K562 (cell line): ENCODE results near the gene ZNRF1. TPM values are rescaled to one million over a fixed set of nuclear protein-coding genes. Genes with fewer than 3 reads are reported as not detected.

Experiments
- ATAC-seq: fragments of 200-7000 bp; cut with Tn5 transposase; 3 replicates; pipeline ENCODE4 v1.9.1; 2020; ENCODE audit warnings: moderate library complexity
- BruUV-seq: library from RNA; stranded (reverse); fragments of 400-500 nt; replicated peaks from 2 replicates; lab custom pipeline; 2021; lab: Mats Ljungman, UMichigan
- CTCF ChIA-PET: fragments of 300-600 bp; formaldehyde crosslinking; extraction: SDS; loops from one replicate; lab custom pipeline; 2021; ENCODE audit warnings: low intra/inter-chr PET ratio; lab: Yijun Ruan, JAX
- POLR2A ChIA-PET: fragments of 300-600, 350-650 bp; sonication (Branson Sonifier 250); formaldehyde crosslinking; extraction: SDS; loops from one replicate; lab custom pipeline; 2021; ENCODE audit warnings: antibody characterized with exemption, inconsistent platforms; lab: Yijun Ruan, JAX
- DNase-seq, 4 experiments: peaks; one replicate each; pipeline versions ENCODE4 v3.0.0 to v3.0.0-alpha.2; 2011 to 2018; ENCODE audit warnings: low spot score in 3 of 4, mixed read lengths in 3 of 4; ENCODE audit errors: extremely low read depth in 1 of 4
- FAIRE-seq: peaks from 2 replicates; lab custom pipeline; 2011; peaks lifted over from hg19 to GRCh38; lab: Jason Lieb, UNC
- H2AFZ ChIP-seq: 2 replicates; pipeline ENCODE4 v1.6.0; 2011; ENCODE audit warnings: low read depth, low read length, control low read depth, inconsistent platforms
- H3K27ac ChIP-seq: fragments of 200-600 bp; 3 replicates; pipeline ENCODE4 v1.8.0; 2011; ENCODE audit warnings: low read depth, mild to moderate bottlenecking, control low read depth, inconsistent platforms, low read length, moderate library complexity, mixed read lengths; ENCODE audit errors: extremely low read depth
- H3K27me3 ChIP-seq, 2 experiments: fragments of 300-600 bp in 1 of 2; 2 replicates in 1 of 2; 3 replicates in 1 of 2; pipeline versions ENCODE4 v1.6.0 to v1.8.0; 2011; ENCODE audit warnings: inconsistent platforms in 2 of 2, low read length in 2 of 2, mild to moderate bottlenecking in 1 of 2, mixed read lengths in 1 of 2, moderate library complexity in 1 of 2; ENCODE audit not compliant: control insufficient read depth in 2 of 2, insufficient read depth in 2 of 2
- H3K36me3 ChIP-seq: fragments of 300-600 bp; 3 replicates; pipeline ENCODE4 v1.8.0; 2011; ENCODE audit warnings: mild to moderate bottlenecking, low read length, inconsistent platforms; ENCODE audit not compliant: control insufficient read depth, insufficient read depth
- H3K4me1 ChIP-seq, 2 experiments: fragments of 200-600 bp in 1 of 2; replicated peaks in 1 of 2; 2 replicates in 1 of 2; 3 replicates in 1 of 2; pipeline versions ENCODE4 v1.5.1 to v1.8.0; 2011; ENCODE audit warnings: inconsistent platforms in 2 of 2, low read length in 2 of 2, mild to moderate bottlenecking in 1 of 2, mixed read lengths in 1 of 2, moderate library complexity in 1 of 2; ENCODE audit not compliant: control insufficient read depth in 2 of 2, insufficient read depth in 2 of 2
- H3K4me2 ChIP-seq: 2 replicates; pipeline ENCODE4 v1.6.1; 2011; ENCODE audit warnings: low read length, control low read depth, inconsistent platforms, mixed read lengths; ENCODE audit not compliant: insufficient read depth
- H3K4me3 ChIP-seq: fragments of 200-600 bp; sonication (generic), shearing (Covaris generic); 2 replicates; pipeline ENCODE4 v1.5.1; 2016; ENCODE audit warnings: control low read depth, inconsistent platforms
- H3K79me2 ChIP-seq: fragments of 200-600 bp; 3 replicates; pipeline ENCODE4 v1.8.0; 2011; ENCODE audit warnings: low read length, inconsistent platforms; ENCODE audit not compliant: control insufficient read depth, insufficient read depth
- H3K9ac ChIP-seq, 2 experiments: 2 replicates each; pipeline versions ENCODE4 v1.6.0 to v1.6.1; 2011; ENCODE audit warnings: low read depth in 2 of 2, low read length in 2 of 2, control low read depth in 1 of 2, inconsistent platforms in 1 of 2, mild to moderate bottlenecking in 1 of 2, mixed read lengths in 1 of 2; ENCODE audit not compliant: insufficient read depth in 1 of 2
- H3K9me1 ChIP-seq: one replicate; pipeline ENCODE4 v1.6.0; 2011; ENCODE audit warnings: inconsistent platforms, mild to moderate bottlenecking, low read length, moderate library complexity; ENCODE audit not compliant: control insufficient read depth, insufficient read depth
- H3K9me3 ChIP-seq: replicated peaks from 2 replicates; pipeline ENCODE4 v1.5.1; 2011; ENCODE audit warnings: low read depth, low read length, inconsistent platforms; ENCODE audit not compliant: control insufficient read depth, insufficient read depth
- H4K20me1 ChIP-seq: replicated peaks from 2 replicates; pipeline ENCODE4 v1.6.1; 2011; ENCODE audit warnings: low read length, inconsistent platforms, mixed read lengths; ENCODE audit not compliant: control insufficient read depth, insufficient read depth
- C11orf30 ChIP-seq: fragments of 450-650 bp; IDR thresholded peaks from 2 replicates; pipeline ENCODE4 v1.6.1; 2016; ENCODE audit warnings: low read depth, mild to moderate bottlenecking
- E2F6 ChIP-seq, 2 experiments: IDR thresholded peaks; 2 replicates each; pipeline ENCODE4 v1.6.1; 2011; ENCODE audit warnings: borderline replicate concordance in 1 of 2, control low read depth in 1 of 2, low read depth in 1 of 2, low read length in 1 of 2, mild to moderate bottlenecking in 1 of 2, mixed read lengths in 1 of 2, moderate library complexity in 1 of 2; ENCODE audit not compliant: insufficient read depth in 1 of 2, insufficient read length in 1 of 2, poor library complexity in 1 of 2, severe bottlenecking in 1 of 2; ENCODE audit errors: extremely low read depth in 1 of 2
- GTF2F1 ChIP-seq: IDR thresholded peaks from 2 replicates; pipeline ENCODE4 v1.6.1; 2011; ENCODE audit warnings: low read depth, low read length, improper control_type of control experiment
- MCM5 ChIP-seq: fragments of 450-650 bp; IDR thresholded peaks from 2 replicates; pipeline ENCODE4 v1.6.1; 2016; ENCODE audit warnings: low read depth
- NR2C2 ChIP-seq, 2 experiments: fragments of 200-800 bp in 1 of 2; sonication (Bioruptor generic) in 1 of 2; sonication (generic) in 1 of 2; formaldehyde crosslinking in 1 of 2; IDR thresholded peaks; 2 replicates each; pipeline versions ENCODE4 v1.6.1 to v1.8.0; 2016 to 2022; ENCODE audit warnings: mild to moderate bottlenecking in 1 of 2, missing compliant biosample characterization in 1 of 2, missing genetic modification characterization in 1 of 2, missing genetic modification reagents in 1 of 2
- POLR2AphosphoS2 ChIP-seq: IDR thresholded peaks from 2 replicates; pipeline ENCODE4 v1.6.1; 2012; ENCODE audit warnings: low read length, improper control_type of control experiment
- SREBF1 ChIP-seq: fragments of 150-350 bp; IDR thresholded peaks from 2 replicates; pipeline ENCODE4 v1.6.1; 2014; ENCODE audit warnings: antibody characterized with exemption, low read depth, low read length, borderline replicate concordance
- TBP ChIP-seq: optimal IDR thresholded peaks from 2 replicates; pipeline ENCODE3; 2011; ENCODE audit warnings: low read depth, low read length, improper control_type of control experiment
- ZNF165 ChIP-seq: fragments of 250-450 bp; sonication (Bioruptor Pico); IDR thresholded peaks from 2 replicates; pipeline ENCODE4 v1.4.0; 2020; ENCODE audit warnings: borderline replicate concordance
- ZNF316 ChIP-seq: fragments of 450-650 bp; IDR thresholded peaks from 2 replicates; pipeline ENCODE4 v1.6.1; 2016
- ZNF77 ChIP-seq: fragments of 250-450 bp; sonication (Bioruptor Pico); IDR thresholded peaks from 2 replicates; pipeline ENCODE4 v1.5.0; 2020
- WGBS: fragments of 100-300 bp; shearing (Covaris generic); methylation state at CpG from one replicate; pipeline ENCODE4 v1.1.6; 2016; ENCODE audit warnings: low coverage, mixed read lengths; ENCODE audit not compliant: insufficient coverage; ENCODE audit errors: missing lambda C conversion rate; 5-methylcytosine and 5-hydroxymethylcytosine counted together
- in situ Hi-C: fragments of 300-500 bp; cut with MboI; formaldehyde crosslinking; loops from 4 replicates; pipeline ENCODE4 v1.15.0; 2018; ENCODE audit warnings: inconsistent platforms, mixed read lengths
- intact Hi-C: fragments of 100-400 bp; cut with micrococcal nuclease; formaldehyde crosslinking; loops from 2 replicates; pipeline ENCODE4 v1.14.2; 2022
- polyA plus RNA-seq, 8 experiments: library from polyadenylated mRNA; depleted of rRNA in 4 of 8; stranded (reverse) in 5 of 8; unstranded in 3 of 8; fragments of >200 nt; fragmentation: Nextera tagmentation in 2 of 8; fragmentation: Illumina TruSeq in 1 of 8; extraction: Ambion mirVana in 2 of 8; extraction: Trizol in 1 of 8; gene quantifications; 2 replicates each; pipeline versions ENCODE4 v1.2.1 to v1.2.3, GENCODE V29; 2011 to 2014; ENCODE audit warnings: inconsistent platforms in 1 of 8, missing spikeins in 1 of 8
- total RNA-seq, 7 experiments: library from RNA; depleted of rRNA in 6 of 7; stranded (reverse); fragments of >200 nt in 6 of 7; fragmentation: Illumina TruSeq in 2 of 7; extraction: Trizol in 2 of 7; gene quantifications; 2 replicates each; pipeline versions ENCODE4 v1.2.1 to v1.2.3, GENCODE V29; 2011 to 2021; ENCODE audit warnings: low replicate concordance in 1 of 7
- TF ChIP-seq, protein P1 (sequence below): sonication (generic); formaldehyde crosslinking; IDR thresholded peaks from 2 replicates; pipeline ENCODE4 v1.8.1; 2023; ENCODE audit warnings: mild to moderate bottlenecking, missing genetic modification reagents, moderate library complexity
- TF ChIP-seq, protein P2 (sequence below): fragments of 250-450 bp; sonication (Bioruptor Pico); IDR thresholded peaks from 2 replicates; pipeline ENCODE4 v1.4.0; 2020; ENCODE audit warnings: mild to moderate bottlenecking
- TF ChIP-seq, protein P3 (sequence below): fragments of 250-450 bp; sonication (Bioruptor Pico); IDR thresholded peaks from 2 replicates; pipeline ENCODE4 v1.8.0; 2022; ENCODE audit warnings: moderate library complexity, mild to moderate bottlenecking, inconsistent platforms

ZNRF1 gene
- total and polyA plus RNA-seq, 9 of the 15 experiments (the other 6 are each of a cell fraction or from before 2014, with no cell fraction given): 9.5 to 37.7 (median 20.0) TPM

DNA sequence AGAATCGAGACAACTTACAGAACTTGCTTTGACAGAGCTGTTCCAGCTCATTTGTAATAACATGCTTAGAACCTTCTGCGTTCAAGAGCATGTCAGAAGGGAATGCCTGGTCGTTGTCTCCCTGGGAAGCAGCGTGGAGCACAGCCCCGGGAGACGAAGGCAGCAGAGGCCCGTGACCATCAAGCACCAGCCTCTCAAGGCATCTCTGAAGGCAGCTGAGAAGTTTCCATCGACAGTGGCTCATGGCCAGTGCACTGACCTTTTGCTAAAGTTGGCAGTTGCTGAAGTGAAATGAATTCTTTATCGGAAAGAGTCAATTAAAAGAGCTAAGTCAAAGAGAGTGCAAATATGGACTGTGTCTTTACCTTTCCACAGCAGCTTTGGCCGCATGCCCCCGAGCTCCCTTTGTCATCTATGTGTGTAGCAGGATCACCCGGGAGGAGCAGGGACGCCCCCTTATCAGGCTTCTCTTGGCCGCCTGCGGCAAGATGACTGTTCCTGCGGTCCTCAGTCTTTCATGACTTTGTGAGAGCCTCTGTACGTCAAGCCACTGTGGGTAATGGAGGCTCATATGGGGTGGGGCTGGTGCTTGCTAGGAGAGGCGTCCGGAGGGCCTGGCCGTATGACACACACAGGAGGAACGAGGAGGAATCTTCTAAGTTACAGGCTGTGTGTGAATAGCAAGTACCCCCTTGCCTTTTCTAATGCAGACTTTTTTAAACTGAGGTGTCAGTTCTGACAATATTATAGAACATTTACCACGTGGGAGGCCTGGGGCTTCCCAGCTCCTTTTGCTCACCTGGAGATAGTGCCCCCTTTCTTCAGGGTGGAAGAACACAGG lies 63.5 kb downstream of the ZNRF1 start (continued):
- TF ChIP-seq E2F6 (IDR thresholded peaks at IDR 0.05; ENCODE audit: borderline replicate concordance in 1 of 2, extremely low read depth in 1 of 2, insufficient read depth in 1 of 2, insufficient read length in 1 of 2, low read depth in 1 of 2, low read length in 1 of 2, poor library complexity in 1 of 2, severe bottlenecking in 1 of 2) (peak; percentile 8 to 32), POLR2AphosphoS2 (no peak)
- TF ChIP-seq, protein P1, sequence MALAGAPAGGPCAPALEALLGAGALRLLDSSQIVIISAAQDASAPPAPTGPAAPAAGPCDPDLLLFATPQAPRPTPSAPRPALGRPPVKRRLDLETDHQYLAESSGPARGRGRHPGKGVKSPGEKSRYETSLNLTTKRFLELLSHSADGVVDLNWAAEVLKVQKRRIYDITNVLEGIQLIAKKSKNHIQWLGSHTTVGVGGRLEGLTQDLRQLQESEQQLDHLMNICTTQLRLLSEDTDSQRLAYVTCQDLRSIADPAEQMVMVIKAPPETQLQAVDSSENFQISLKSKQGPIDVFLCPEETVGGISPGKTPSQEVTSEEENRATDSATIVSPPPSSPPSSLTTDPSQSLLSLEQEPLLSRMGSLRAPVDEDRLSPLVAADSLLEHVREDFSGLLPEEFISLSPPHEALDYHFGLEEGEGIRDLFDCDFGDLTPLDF (CRISPR knock-in tag): no peak
- TF ChIP-seq, all 486 proteins: peak for 70

- H3K4me3 ChIP-seq: no peak overlapping the region
- DNase-seq (peak in 1 of 4 experiments; percentile 59), FAIRE-seq (no peak), ATAC-seq (peak; percentile 7)
- no peaks in the 10 kb centered on the region for H3K9me3 ChIP-seq
- intact Hi-C loops: loop anchor here (1.0 kb wide), 1 partner anchor 20 kb away; no protein-coding TSS in a partner anchor
- POLR2A ChIA-PET: interaction anchor here (0.5 to 5.1 kb wide), 9 partner anchors 10 to 397 kb away, joined by 3 to 25 read pairs (median 3); no protein-coding TSS in a partner anchor
- H3K36me3 ChIP-seq: no peaks in the 10 kb centered on the region
- H3K4me2 ChIP-seq: peak overlapping the region; percentile 68
- no peaks in the 10 kb centered on the region for H4K20me1 ChIP-seq
- H3K4me1 ChIP-seq: peaks cover 37 to 80% of the 10 kb centered on the region in 2 experiments
- peak overlapping the region; percentile 65 to 88 for H3K9ac ChIP-seq
- H3K27ac ChIP-seq: peak overlapping the region; percentile 84
- in situ Hi-C loops: no loop called here
- WGBS: 15% methylated on average over 8 of the region's 9 CpGs
- CTCF ChIA-PET: no interaction called here
- peaks cover 98% of the 10 kb centered on the region for H3K79me2 ChIP-seq
- H3K9me1 ChIP-seq: no peaks in the 10 kb centered on the region
- no peaks in the 10 kb centered on the region for H3K27me3 ChIP-seq
- peak overlapping the region; percentile 79 for H2AFZ ChIP-seq
- no TSS peak for BruUV-seq
- TF ChIP-seq MCM5 (no peak), ZNF316 (peak; percentile 86), ZNF77 (CRISPR knock-in tag) (no peak), GTF2F1 (no peak), NR2C2 (CRISPR knock-in tag; IDR thresholded peaks at IDR 0.05) (no peak), NR2C2 (tag; IDR thresholded peaks at IDR 0.05) (no peak), ZNF165 (CRISPR knock-in tag) (no peak), C11orf30 (peak; percentile 79), SREBF1 (no peak), TBP (no peak)
- TF ChIP-seq, protein P2, sequence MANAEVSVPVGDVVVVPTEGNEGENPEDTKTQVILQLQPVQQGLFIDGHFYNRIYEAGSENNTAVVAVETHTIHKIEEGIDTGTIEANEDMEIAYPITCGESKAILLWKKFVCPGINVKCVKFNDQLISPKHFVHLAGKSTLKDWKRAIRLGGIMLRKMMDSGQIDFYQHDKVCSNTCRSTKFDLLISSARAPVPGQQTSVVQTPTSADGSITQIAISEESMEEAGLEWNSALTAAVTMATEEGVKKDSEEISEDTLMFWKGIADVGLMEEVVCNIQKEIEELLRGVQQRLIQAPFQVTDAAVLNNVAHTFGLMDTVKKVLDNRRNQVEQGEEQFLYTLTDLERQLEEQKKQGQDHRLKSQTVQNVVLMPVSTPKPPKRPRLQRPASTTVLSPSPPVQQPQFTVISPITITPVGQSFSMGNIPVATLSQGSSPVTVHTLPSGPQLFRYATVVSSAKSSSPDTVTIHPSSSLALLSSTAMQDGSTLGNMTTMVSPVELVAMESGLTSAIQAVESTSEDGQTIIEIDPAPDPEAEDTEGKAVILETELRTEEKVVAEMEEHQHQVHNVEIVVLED: no peak
- TF ChIP-seq, protein P3, sequence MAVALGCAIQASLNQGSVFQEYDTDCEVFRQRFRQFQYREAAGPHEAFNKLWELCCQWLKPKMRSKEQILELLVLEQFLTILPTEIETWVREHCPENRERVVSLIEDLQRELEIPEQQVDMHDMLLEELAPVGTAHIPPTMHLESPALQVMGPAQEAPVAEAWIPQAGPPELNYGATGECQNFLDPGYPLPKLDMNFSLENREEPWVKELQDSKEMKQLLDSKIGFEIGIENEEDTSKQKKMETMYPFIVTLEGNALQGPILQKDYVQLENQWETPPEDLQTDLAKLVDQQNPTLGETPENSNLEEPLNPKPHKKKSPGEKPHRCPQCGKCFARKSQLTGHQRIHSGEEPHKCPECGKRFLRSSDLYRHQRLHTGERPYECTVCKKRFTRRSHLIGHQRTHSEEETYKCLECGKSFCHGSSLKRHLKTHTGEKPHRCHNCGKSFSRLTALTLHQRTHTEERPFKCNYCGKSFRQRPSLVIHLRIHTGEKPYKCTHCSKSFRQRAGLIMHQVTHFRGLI (CRISPR knock-in tag): no peak
Observed at GRCh38 chr16:75062976-75063346, 64.1 kb downstream of the ZNRF1 start.
